Activated CD4-positive, alpha-beta memory T cell treated with anti-CD3 and anti-CD28 coated beads for 36 hours (primary cell): ENCODE measurements around the gene GRID1. TPM values are rescaled to one million over a fixed set of nuclear protein-coding genes. Genes with fewer than 3 reads are reported as not detected.

ENCODE experiments used
- CTCF ChIA-PET: fragments of 350-600 bp; sonication (Branson Sonifier 250); formaldehyde crosslinking; loops from one replicate; lab custom pipeline; 2021; ENCODE audit warnings: antibody characterized with exemption, inconsistent platforms; lab: Charles Lee
- POLR2A ChIA-PET: fragments of 350-600 bp; sonication (Branson Sonifier 250); formaldehyde crosslinking; loops from one replicate; lab custom pipeline; 2021; ENCODE audit warnings: antibody characterized with exemption; lab: Charles Lee
- DNase-seq: peaks from one replicate; pipeline ENCODE4 v3.0.0-alpha.2; 2020
- H3K27ac Mint-ChIP-seq: one replicate; pipeline ENCODE4 v1.8.0; 2021; ENCODE audit warnings: mixed read lengths
- H3K27me3 Mint-ChIP-seq: one replicate; pipeline ENCODE4 v1.8.0; 2021; ENCODE audit warnings: mixed read lengths
- H3K36me3 Mint-ChIP-seq: one replicate; pipeline ENCODE4 v1.8.0; 2021; ENCODE audit warnings: mixed read lengths
- H3K4me1 Mint-ChIP-seq: one replicate; pipeline ENCODE4 v1.8.0; 2021; ENCODE audit warnings: low read depth, mixed read lengths
- H3K4me3 Mint-ChIP-seq: one replicate; pipeline ENCODE4 v1.8.0; 2021; ENCODE audit warnings: mild to moderate bottlenecking, mixed read lengths
- H3K9me3 Mint-ChIP-seq: one replicate; pipeline ENCODE4 v1.8.0; 2021; ENCODE audit warnings: mixed read lengths
- intact Hi-C: fragments of 100-400 bp; cut with micrococcal nuclease; formaldehyde crosslinking; loops from one replicate; pipeline ENCODE4 v1.15.1; 2023
- total RNA-seq, 2 experiments: library from RNA; stranded (reverse); gene quantifications; one replicate each; pipeline ENCODE4 v1.2.3, GENCODE V29; 2021

GRID1 gene
- total RNA-seq, 2 experiments from 2014 or later, result not detected

GRCh38 chr10:85600026-85600743 lies 766.4 kb downstream of the GRID1 start:
- Mint-ChIP-seq H3K27me3 (no peaks in the 10 kb centered on the region), H3K36me3 (no peaks in the 10 kb centered on the region), H3K9me3 (no peaks in the 10 kb centered on the region), H3K4me3 (no peak overlapping the region), H3K4me1 (peaks cover 18% of the 10 kb centered on the region), H3K27ac (no peak overlapping the region)
- POLR2A ChIA-PET, result no interaction called here
- no peak for DNase-seq
- intact Hi-C loops, result no loop called here
- CTCF ChIA-PET, result no interaction called here

- intact Hi-C loops, result no loop called here
- no peak for DNase-seq
- Mint-ChIP-seq H3K4me3 (no peak overlapping the region), H3K27ac (no peak overlapping the region), H3K36me3 (no peaks in the 10 kb centered on the region), H3K4me1 (peaks cover 29% of the 10 kb centered on the region), H3K27me3 (no peaks in the 10 kb centered on the region), H3K9me3 (no peaks in the 10 kb centered on the region)
- CTCF ChIA-PET, result no interaction called here
- POLR2A ChIA-PET, result no interaction called here
These were observed 767.5 kb downstream of the GRID1 start for GRCh38 chr10:85599081-85599480.

- DNase-seq, result no peak
- Mint-ChIP-seq H3K27ac (no peak overlapping the region), H3K36me3 (no peaks in the 10 kb centered on the region), H3K4me3 (no peak overlapping the region), H3K4me1 (peaks cover 31% of the 10 kb centered on the region), H3K27me3 (no peaks in the 10 kb centered on the region), H3K9me3 (no peaks in the 10 kb centered on the region)
- ChIA-PET POLR2A (no interaction called here), CTCF (no interaction called here)
- intact Hi-C loops, result no loop called here
These were observed 767.9 kb downstream of the GRID1 start for GRCh38 chr10:85598646-85599045.

GRCh38 chr10:85597006-85597405 lies 769.6 kb downstream of the GRID1 start:
- CTCF ChIA-PET, result no interaction called here
- Mint-ChIP-seq H3K27me3 (no peaks in the 10 kb centered on the region), H3K4me3 (no peak overlapping the region), H3K27ac (no peak overlapping the region), H3K4me1 (peaks cover 20% of the 10 kb centered on the region), H3K36me3 (no peaks in the 10 kb centered on the region), H3K9me3 (no peaks in the 10 kb centered on the region)
- DNase-seq, result no peak
- POLR2A ChIA-PET, result no interaction called here
- intact Hi-C loops, result no loop called here

- intact Hi-C loops, result no loop called here
- Mint-ChIP-seq H3K9me3 (no peaks in the 10 kb centered on the region), H3K4me1 (peaks cover 20% of the 10 kb centered on the region), H3K27me3 (no peaks in the 10 kb centered on the region), H3K36me3 (no peaks in the 10 kb centered on the region), H3K4me3 (no peak overlapping the region), H3K27ac (no peak overlapping the region)
- POLR2A ChIA-PET, result no interaction called here
- CTCF ChIA-PET, result no interaction called here
- no peak for DNase-seq
These were observed 770.2 kb downstream of the GRID1 start for GRCh38 chr10:85596389-85596788.

GRCh38 chr10:85594239-85594638 lies 772.4 kb downstream of the GRID1 start:
- POLR2A ChIA-PET, result no interaction called here
- DNase-seq, result no peak
- H3K27me3 Mint-ChIP-seq, result no peaks in the 10 kb centered on the region
- no peaks in the 10 kb centered on the region for H3K36me3 Mint-ChIP-seq
- H3K27ac Mint-ChIP-seq, result no peak overlapping the region
- CTCF ChIA-PET, result no interaction called here
- H3K4me1 Mint-ChIP-seq, result peaks cover 20% of the 10 kb centered on the region
- H3K4me3 Mint-ChIP-seq, result no peak overlapping the region
- intact Hi-C loops, result no loop called here
- H3K9me3 Mint-ChIP-seq, result no peaks in the 10 kb centered on the region

GRCh38 chr10:85593226-85593772 lies 773.3 kb downstream of the GRID1 start:
- intact Hi-C loops, result no loop called here
- peaks cover 20% of the 10 kb centered on the region for H3K4me1 Mint-ChIP-seq
- no peak for DNase-seq
- H3K9me3 Mint-ChIP-seq, result no peaks in the 10 kb centered on the region
- ChIA-PET POLR2A (no interaction called here), CTCF (no interaction called here)
- no peak overlapping the region for H3K4me3 Mint-ChIP-seq
- H3K27ac Mint-ChIP-seq, result no peak overlapping the region
- H3K36me3 Mint-ChIP-seq, result no peaks in the 10 kb centered on the region
- H3K27me3 Mint-ChIP-seq, result no peaks in the 10 kb centered on the region

- Mint-ChIP-seq H3K27me3 (peaks cover 11% of the 10 kb centered on the region), H3K4me3 (no peak overlapping the region), H3K36me3 (no peaks in the 10 kb centered on the region), H3K9me3 (no peaks in the 10 kb centered on the region), H3K4me1 (no peaks in the 10 kb centered on the region), H3K27ac (no peak overlapping the region)
- intact Hi-C loops, result no loop called here
- no peak for DNase-seq
- ChIA-PET POLR2A (no interaction called here), CTCF (no interaction called here)
These were observed 785.2 kb downstream of the GRID1 start for GRCh38 chr10:85581371-85581770.

GRCh38 chr10:85580585-85580984 lies 786.0 kb downstream of the GRID1 start:
- Mint-ChIP-seq H3K27me3 (peaks cover 11% of the 10 kb centered on the region), H3K4me3 (no peak overlapping the region), H3K36me3 (no peaks in the 10 kb centered on the region), H3K27ac (no peak overlapping the region), H3K9me3 (no peaks in the 10 kb centered on the region), H3K4me1 (no peaks in the 10 kb centered on the region)
- POLR2A ChIA-PET, result no interaction called here
- intact Hi-C loops, result no loop called here
- DNase-seq, result no peak
- CTCF ChIA-PET, result no interaction called here

GRCh38 chr10:85578860-85579259 lies 787.7 kb downstream of the GRID1 start:
- Mint-ChIP-seq H3K4me1 (no peaks in the 10 kb centered on the region), H3K4me3 (no peak overlapping the region), H3K9me3 (no peaks in the 10 kb centered on the region), H3K27ac (no peak overlapping the region), H3K27me3 (peaks cover 11% of the 10 kb centered on the region), H3K36me3 (no peaks in the 10 kb centered on the region)
- no peak for DNase-seq
- POLR2A ChIA-PET, result no interaction called here
- intact Hi-C loops, result no loop called here
- CTCF ChIA-PET, result no interaction called here

GRCh38 chr10:85575441-85575840 lies 791.2 kb downstream of the GRID1 start:
- H3K4me3 Mint-ChIP-seq, result no peak overlapping the region
- POLR2A ChIA-PET, result no interaction called here

GRCh38 chr10:85570871-85571270 lies 795.7 kb downstream of the GRID1 start:
- Mint-ChIP-seq H3K36me3 (no peaks in the 10 kb centered on the region), H3K27ac (no peak overlapping the region), H3K4me3 (no peak overlapping the region), H3K27me3 (no peaks in the 10 kb centered on the region), H3K4me1 (no peaks in the 10 kb centered on the region), H3K9me3 (no peaks in the 10 kb centered on the region)
- intact Hi-C loops, result no loop called here
- ChIA-PET CTCF (no interaction called here), POLR2A (no interaction called here)
- DNase-seq, result no peak

More at GRCh38 chr10:85575441-85575840, 791.2 kb downstream of the GRID1 start:
- H3K36me3 Mint-ChIP-seq, result no peaks in the 10 kb centered on the region
- H3K27me3 Mint-ChIP-seq, result peaks cover 11% of the 10 kb centered on the region
- no peaks in the 10 kb centered on the region for H3K9me3 Mint-ChIP-seq
- CTCF ChIA-PET, result interaction anchor here (1.2 kb wide), 1 partner anchor 38 kb away, joined by 3 read pairs; no protein-coding TSS in a partner anchor
- intact Hi-C loops, result no loop called here
- H3K27ac Mint-ChIP-seq, result no peak overlapping the region
- H3K4me1 Mint-ChIP-seq, result no peaks in the 10 kb centered on the region
- no peak for DNase-seq

GRCh38 chr10:85565381-85565780 lies 801.2 kb downstream of the GRID1 start:
- ChIA-PET CTCF (no interaction called here), POLR2A (no interaction called here)
- intact Hi-C loops, result no loop called here
- no peaks in the 10 kb centered on the region for H3K36me3 Mint-ChIP-seq
- H3K4me1 Mint-ChIP-seq, result no peaks in the 10 kb centered on the region
- H3K4me3 Mint-ChIP-seq, result no peak overlapping the region
- H3K27ac Mint-ChIP-seq, result no peak overlapping the region
- H3K9me3 Mint-ChIP-seq, result no peaks in the 10 kb centered on the region
- peaks cover 2% of the 10 kb centered on the region for H3K27me3 Mint-ChIP-seq
- DNase-seq, result no peak
